Left lung (tissue), 14 donors: ENCODE results near the gene DEFB124. TPM values are rescaled to one million over a fixed set of nuclear protein-coding genes. Genes with fewer than 3 reads are reported as not detected.
"Not testable (repeated sequence)": the region's sequence is repeated elsewhere in the genome, so short reads cannot be mapped to it uniquely, and the experiment has no call there.

Experiments used
- ATAC-seq: fragments of 200-7000 bp; cut with Tn5 transposase; one replicate; pipeline ENCODE4 v1.9.1; 2020; ENCODE audit warnings: moderate library complexity
- DNase-seq, 4 donors: peaks; one replicate each; pipeline ENCODE4 v3.0.0-alpha.2; 2013 to 2020
- H3K27ac ChIP-seq, 2 donors: fragments of 200-600 bp; sonication (generic) in 1 of 2; one replicate each; pipeline versions ENCODE4 v1.5.0 to v1.8.0; 2020 to 2021
- H3K27me3 ChIP-seq, 2 donors: fragments of 200-600 bp; sonication (generic) in 1 of 2; one replicate each; pipeline versions ENCODE4 v1.5.0 to v1.8.0; 2020 to 2021
- H3K36me3 ChIP-seq, 2 donors: fragments of 200-600 bp; sonication (generic) in 1 of 2; one replicate each; pipeline versions ENCODE4 v1.5.0 to v1.8.0; 2020 to 2021
- H3K4me1 ChIP-seq, 2 donors: fragments of 200-600 bp; one replicate each; pipeline ENCODE4 v1.8.0; 2021
- H3K4me3 ChIP-seq, 2 donors: fragments of 200-600 bp; sonication (generic) in 1 of 2; one replicate each; pipeline versions ENCODE4 v1.5.0 to v1.8.0; 2020 to 2021; ENCODE audit warnings: mild to moderate bottlenecking in 1 of 2
- H3K9me3 ChIP-seq, 2 donors: fragments of 200-600 bp; sonication (generic) in 1 of 2; one replicate each; pipeline versions ENCODE4 v1.5.0 to v1.8.0; 2020 to 2021
- intact Hi-C, 2 donors: fragments of 100-400 bp; cut with DNase I; formaldehyde crosslinking; loops; one replicate each; pipeline versions ENCODE4 v1.11.2 to v1.14.2; 2022
- long read RNA-seq, 12 donors: library from polyadenylated mRNA in 2 of 12; unstranded in 2 of 12; transcript quantifications; one replicate each; pipeline ENCODE4 v2.0.0 and lab custom pipeline, GENCODE V29; 2019 to 2026
- polyA plus RNA-seq, 6 donors: library from polyadenylated mRNA; unstranded; fragments of 120-200 nt; gene quantifications; one replicate each; pipeline ENCODE4 v1.2.1, GENCODE V29; 2013; ENCODE audit not compliant: insufficient read length in 6 of 6
- total RNA-seq, 2 donors: library from RNA; stranded (reverse); fragmentation: NEBNext Ultra II Directional; extraction: Animal tissue kit (Norgen Biotek cat#: 25700); gene quantifications; one replicate each; pipeline ENCODE4 v1.2.1, GENCODE V29; 2021
- TF ChIP-seq, protein P1 (sequence below), 2 donors: fragments of 200-600 bp; sonication (generic) in 1 of 2; IDR thresholded peaks; one replicate each; pipeline versions ENCODE4 v1.5.0 to v1.8.0; 2021; ENCODE audit warnings: antibody characterized with exemption in 2 of 2
- donor health status: DM: no; HTN: yes; CAD: no.
- donor health status: DM: no; HTN: no; CAD: no.

The DEFB124 gene, protein sequence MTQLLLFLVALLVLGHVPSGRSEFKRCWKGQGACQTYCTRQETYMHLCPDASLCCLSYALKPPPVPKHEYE
- total RNA-seq, result not detected
- polyA plus RNA-seq, result 1 to 10 TPM in 3 of 6 donors, under 1 TPM in 3; 0.31 to 1.5 (median 0.97) TPM
- long read RNA-seq, donor 1, result 0 reads
- long read RNA-seq, donor 2, result 0 reads
- long read RNA-seq, donor 3, result 0 reads
- long read RNA-seq, donor 4, partial matches to known transcripts, result 0 of 1 reads
- long read RNA-seq, donor 4, other reads (novel, unspliced or antisense), result 1 of 1 reads
- long read RNA-seq, donor 5, result 0 reads
- long read RNA-seq, donor 6, result 0 reads
- long read RNA-seq, donor 7, partial matches to known transcripts, result 93 of 93 reads
- long read RNA-seq, donor 7, other reads (novel, unspliced or antisense), result 0 of 93 reads
- long read RNA-seq, donor 8, result 0 reads
- long read RNA-seq, donor 9, result 0 reads
- long read RNA-seq, donor 10, result 0 reads
- long read RNA-seq, donor 11, result 0 reads
- long read RNA-seq, donor 12, result 0 reads

DNA sequence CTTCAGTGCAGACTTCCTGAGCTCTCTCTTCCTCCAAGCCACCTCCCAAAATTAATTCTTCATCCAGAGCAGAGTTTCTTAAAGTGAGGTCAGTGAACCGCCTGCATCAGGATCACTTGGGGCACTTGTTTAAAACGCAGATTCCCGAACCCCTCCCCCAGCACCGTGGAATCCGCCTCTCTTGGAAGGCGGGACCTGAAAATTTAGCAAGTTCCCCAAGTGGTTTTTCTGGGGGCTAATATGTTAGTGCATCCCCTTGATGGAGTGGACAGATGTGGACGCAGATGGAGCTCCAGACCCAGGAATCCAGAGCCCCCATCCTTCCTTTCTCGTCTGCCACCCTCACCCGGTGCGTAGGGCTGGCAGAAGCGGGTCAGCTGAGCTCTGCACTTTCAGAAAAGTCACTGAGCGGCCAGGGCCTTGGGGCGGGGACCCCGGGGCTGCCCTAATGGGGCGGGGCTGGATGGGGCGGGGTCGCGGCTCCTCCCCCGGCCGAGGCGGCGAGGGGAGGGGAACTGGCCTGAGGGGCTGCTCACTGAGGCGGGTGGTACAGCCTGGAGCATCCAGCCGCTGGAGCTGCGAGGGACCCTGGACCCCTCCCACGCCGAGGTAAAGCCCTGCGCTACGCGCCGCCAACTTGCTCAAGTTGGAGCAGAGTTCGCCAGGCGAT, at the start of gene DEFB124, which contains the start of gene REM1:
Gene DEFB124, minus strand, starts transcription at position 370 of the 670 bp plus-strand sequence. CDS start 2,114 bp downstream, outside the sequence.
Gene REM1, plus strand, starts transcription at position 531 of the 670 bp plus-strand sequence. CDS start 1,158 bp downstream, outside the sequence.
- Histone ChIP-seq H3K4me1 (peaks cover 0 to 14% of the 10 kb centered on the region in 2 donors), H3K27ac (no peak within 1 kb of the TSS), H3K36me3 (no peaks in the 10 kb centered on the region), H3K27me3 (peaks cover 15 to 45% of the 10 kb centered on the region in 2 donors), H3K4me3 (peak within 1 kb of the TSS; percentile 38 to 42), H3K9me3 (no peaks in the 10 kb centered on the region)
- intact Hi-C loops, result no loop called here
- TF ChIP-seq, protein P1, sequence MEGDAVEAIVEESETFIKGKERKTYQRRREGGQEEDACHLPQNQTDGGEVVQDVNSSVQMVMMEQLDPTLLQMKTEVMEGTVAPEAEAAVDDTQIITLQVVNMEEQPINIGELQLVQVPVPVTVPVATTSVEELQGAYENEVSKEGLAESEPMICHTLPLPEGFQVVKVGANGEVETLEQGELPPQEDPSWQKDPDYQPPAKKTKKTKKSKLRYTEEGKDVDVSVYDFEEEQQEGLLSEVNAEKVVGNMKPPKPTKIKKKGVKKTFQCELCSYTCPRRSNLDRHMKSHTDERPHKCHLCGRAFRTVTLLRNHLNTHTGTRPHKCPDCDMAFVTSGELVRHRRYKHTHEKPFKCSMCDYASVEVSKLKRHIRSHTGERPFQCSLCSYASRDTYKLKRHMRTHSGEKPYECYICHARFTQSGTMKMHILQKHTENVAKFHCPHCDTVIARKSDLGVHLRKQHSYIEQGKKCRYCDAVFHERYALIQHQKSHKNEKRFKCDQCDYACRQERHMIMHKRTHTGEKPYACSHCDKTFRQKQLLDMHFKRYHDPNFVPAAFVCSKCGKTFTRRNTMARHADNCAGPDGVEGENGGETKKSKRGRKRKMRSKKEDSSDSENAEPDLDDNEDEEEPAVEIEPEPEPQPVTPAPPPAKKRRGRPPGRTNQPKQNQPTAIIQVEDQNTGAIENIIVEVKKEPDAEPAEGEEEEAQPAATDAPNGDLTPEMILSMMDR (IDR thresholded peaks at IDR 0.05), result no peak
- ATAC-seq (peak; percentile 88), DNase-seq (peak in 2 of 4 donors; percentile 60 to 80)

DNA sequence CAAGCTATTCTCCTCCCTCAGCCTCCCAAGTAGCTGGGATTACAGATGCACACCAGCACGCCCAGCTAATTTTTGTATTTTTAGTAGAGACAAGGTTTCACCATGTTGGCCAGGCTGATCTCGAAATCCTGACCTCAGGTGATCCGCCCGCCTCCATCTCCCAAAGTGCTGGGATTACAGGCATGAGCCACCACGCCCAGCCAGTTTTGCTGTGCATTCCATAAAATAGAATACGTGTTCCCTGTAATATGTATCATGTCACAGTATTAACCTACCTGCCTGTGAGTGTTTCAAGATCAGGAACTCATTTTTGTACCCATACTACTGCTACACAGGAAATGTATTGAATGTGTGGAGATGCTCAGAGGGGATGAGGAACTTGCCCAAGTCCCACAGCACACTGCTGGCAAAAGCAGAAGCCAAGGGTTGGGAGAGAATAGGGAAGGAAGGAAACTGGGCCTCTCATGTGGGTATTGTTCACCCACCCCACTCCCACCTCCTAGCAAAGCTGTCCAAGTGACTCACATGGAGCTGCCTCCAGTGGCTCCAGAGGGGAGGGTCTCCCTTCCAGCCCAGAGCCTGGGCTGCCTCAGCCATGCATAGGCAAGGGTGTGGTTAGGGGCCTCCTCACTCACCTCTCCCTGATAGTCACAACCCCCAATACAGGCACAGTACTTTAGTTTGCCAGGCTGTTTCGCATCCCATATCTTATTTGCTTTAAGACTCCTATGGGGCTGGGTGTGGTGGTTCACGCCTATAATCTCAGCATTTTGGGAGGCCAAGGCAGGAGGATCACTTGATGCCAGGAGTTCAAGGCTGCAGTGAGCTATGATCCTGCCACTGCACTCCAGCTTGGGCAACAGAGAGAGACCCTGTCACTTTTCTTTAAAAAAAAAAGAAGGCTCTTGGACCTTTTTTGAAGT, 48.7 kb upstream of the DEFB124 start:
- intact Hi-C loops, result no loop called here

DNA sequence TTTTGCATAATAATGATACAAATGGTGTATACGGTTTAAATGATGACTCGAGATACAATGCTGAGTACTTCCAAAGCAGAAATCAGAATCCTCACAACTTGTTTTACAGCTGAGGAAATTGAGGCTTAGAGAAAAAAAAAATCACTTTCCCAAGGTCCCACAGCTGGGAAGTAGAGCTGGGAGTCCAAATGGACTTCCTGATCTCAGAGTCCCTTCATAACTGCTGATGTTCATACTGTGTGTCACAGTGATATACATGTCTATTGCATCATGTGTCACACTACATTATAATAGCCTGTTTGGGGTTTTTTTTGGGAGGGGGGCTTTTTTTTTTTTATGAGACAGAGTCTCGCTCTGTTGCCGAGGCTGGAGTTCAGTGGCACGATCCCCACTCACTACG, 47.8 kb upstream of the DEFB124 start:
- H3K36me3 ChIP-seq, result peaks cover 0 to 61% of the 10 kb centered on the region in 2 donors
- H3K27me3 ChIP-seq, result no peaks in the 10 kb centered on the region
- ATAC-seq (peak; percentile 47), DNase-seq (no peak)
- H3K9me3 ChIP-seq, result no peaks in the 10 kb centered on the region
- H3K4me1 ChIP-seq, result peaks cover 8 to 77% of the 10 kb centered on the region in 2 donors
- H3K27ac ChIP-seq, result peak overlapping the region in 1 of 2 donors; percentile 88
- H3K4me3 ChIP-seq, result no peak overlapping the region
- intact Hi-C loops, result no loop called here
- TF ChIP-seq, protein P1 (IDR thresholded peaks at IDR 0.05), result no peak

More for the DNA sequence above, 48.7 kb upstream of the DEFB124 start:
- peaks cover 8 to 70% of the 10 kb centered on the region in 2 donors for H3K4me1 ChIP-seq
- ATAC-seq (peak; percentile 84), DNase-seq (peak in 1 of 4 donors; percentile 55)
- no peaks in the 10 kb centered on the region for H3K9me3 ChIP-seq
- no peak overlapping the region for H3K4me3 ChIP-seq
- TF ChIP-seq, protein P1 (IDR thresholded peaks at IDR 0.05), result no peak
- H3K27ac ChIP-seq, result peak overlapping the region in 1 of 2 donors; percentile 88
- H3K27me3 ChIP-seq, result no peaks in the 10 kb centered on the region
- H3K36me3 ChIP-seq, result peaks cover 4 to 70% of the 10 kb centered on the region in 2 donors

DNA sequence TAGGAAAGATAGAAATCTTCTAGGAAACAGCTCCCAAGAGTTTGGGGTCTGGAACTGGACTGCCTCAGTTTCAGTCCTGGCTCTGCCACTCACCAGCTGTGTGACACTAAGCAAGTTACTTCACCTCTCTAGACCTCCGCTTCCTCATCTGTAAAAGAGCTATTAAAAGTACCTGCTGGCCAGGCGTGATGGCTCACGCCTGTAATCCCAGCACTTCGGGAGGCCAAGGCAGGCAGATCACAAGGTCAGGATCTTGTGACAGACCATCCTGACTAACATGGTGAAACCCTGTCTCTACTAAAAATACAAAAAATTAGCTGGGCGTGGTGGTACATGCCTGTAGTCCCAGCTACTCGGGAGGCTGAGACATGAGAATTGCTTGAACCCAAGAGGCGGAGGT, 46.3 kb upstream of the DEFB124 start:
- Histone ChIP-seq H3K36me3 (peaks cover 0 to 53% of the 10 kb centered on the region in 2 donors), H3K27ac (peak overlapping the region in 1 of 2 donors; percentile 88), H3K4me1 (peaks cover 20 to 92% of the 10 kb centered on the region in 2 donors)
- H3K27me3 ChIP-seq, H3K4me3 ChIP-seq, H3K9me3 ChIP-seq, ATAC-seq, intact Hi-C loops, DNase-seq: not testable (repeated sequence)

DNA sequence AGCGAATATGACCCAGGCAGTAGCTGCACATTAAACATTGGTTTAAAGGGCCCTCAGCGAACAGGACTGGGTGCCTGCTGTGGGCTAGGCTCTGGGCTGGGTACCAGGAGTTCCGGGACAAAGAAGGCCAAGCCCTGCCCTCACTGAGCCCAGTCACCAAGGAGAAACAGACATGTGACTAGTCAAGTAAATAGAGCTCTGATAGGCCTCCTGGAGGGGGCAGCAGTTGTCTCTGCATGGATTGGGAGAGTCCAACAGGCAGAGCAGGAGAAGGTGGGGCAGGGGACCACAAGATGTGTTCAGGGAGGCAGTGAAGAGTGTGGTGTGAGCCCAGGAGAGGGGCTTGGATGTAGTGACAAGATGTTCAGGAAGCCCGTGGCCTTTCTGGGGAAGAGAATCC, 42.4 kb upstream of the DEFB124 start:
- Histone ChIP-seq H3K27me3 (no peaks in the 10 kb centered on the region), H3K4me1 (peaks cover 23 to 78% of the 10 kb centered on the region in 2 donors), H3K27ac (peak overlapping the region in 1 of 2 donors; percentile 88), H3K4me3 (peak overlapping the region in 1 of 2 donors; percentile 87), H3K36me3 (peaks cover 0 to 35% of the 10 kb centered on the region in 2 donors), H3K9me3 (no peaks in the 10 kb centered on the region)
- intact Hi-C loops, result no loop called here
- DNase-seq (peak in 1 of 4 donors; percentile 57), ATAC-seq (peak; percentile 26)
- TF ChIP-seq, protein P1 (IDR thresholded peaks at IDR 0.05), result no peak
